ENCODE results near the gene PALB2. TPM values are rescaled to one million over a fixed set of nuclear protein-coding genes. Genes with fewer than 3 reads are reported as not detected.
A peak's percentile ranks its signal among the peaks of the same experiment; 100 is the strongest.

Gene PALB2
- total and polyA plus RNA-seq, 10 of the 15 experiments (the other 5 are each of a cell fraction or from before 2014, with no cell fraction given): 9.2 to 24.6 (median 17.6) TPM

GRCh38 chr16:23570992-23571632, 70.0 kb downstream of the PALB2 start:
- Histone ChIP-seq H3K27ac (ENCODE audit: control insufficient read depth, insufficient read depth) (no peak overlapping the region), H3K4me2 (ENCODE audit: control insufficient read depth, insufficient read depth) (no peak overlapping the region), H2AFZ (ENCODE audit: control insufficient read depth, low read depth, low read length) (no peak overlapping the region), H3K9ac (ENCODE audit: control insufficient read depth, insufficient read depth, low read length) (no peak overlapping the region), H3K4me3 (no peak overlapping the region), H4K20me1 (ENCODE audit: control insufficient read depth, insufficient read depth) (no peaks in the 10 kb centered on the region), H3K4me1 (ENCODE audit: control insufficient read depth, insufficient read depth, low read length) (peaks cover 14% of the 10 kb centered on the region), H3K27me3 (replicated peaks in 1 of 2; ENCODE audit: control insufficient read depth in 2 of 2, insufficient read depth in 2 of 2, low read length in 1 of 2) (no peaks in the 10 kb centered on the region), H3K9me3 (replicated peaks; ENCODE audit: control insufficient read depth, insufficient read depth, low read length) (no peaks in the 10 kb centered on the region), H3K36me3 (ENCODE audit: control insufficient read depth in 2 of 2, insufficient read depth in 2 of 2, low read length in 1 of 2) (peaks cover 3 to 35% of the 10 kb centered on the region in 2 experiments), H3K79me2 (ENCODE audit: control insufficient read depth, insufficient read depth, low read length) (no peaks in the 10 kb centered on the region)
- TSS peak; percentile 2 for BruUV-seq (replicated peaks)
- SMC1A ChIA-PET (ENCODE audit: uncharacterized antibody, unreplicated experiment): no interaction called here
- WGBS (ENCODE audit: insufficient coverage, insufficient replicate concordance, low lambda C conversion rate, missing lambda C conversion rate): 23% methylated on average over 8 of the region's 8 CpGs
- DNase-seq (ENCODE audit: low read depth, low spot score) (no peak), FAIRE-seq (no peak), ATAC-seq (peak; percentile 38; the same call in 2 of the 3 replicates)
- POLR2A ChIA-PET: no interaction called here
- RAD21 ChIA-PET (ENCODE audit: unreplicated experiment): interaction anchor here (1.2 kb wide), 1 partner anchor 14 kb away, joined by 3 read pairs; the partner anchor contains the start of genes EARS2 and UBFD1
- CTCF ChIA-PET: interaction anchor here (1.1 kb wide), 1 partner anchor 26 kb away, joined by 8 read pairs; the partner anchor contains the start of gene NDUFAB1
- in situ Hi-C loops (cut with MboI): no loop called here
- intact Hi-C loops (cut with micrococcal nuclease; ENCODE audit: unreplicated experiment): no loop called here
- TF ChIP-seq SPI1 (IDR thresholded peaks at IDR 0.05; ENCODE audit: borderline replicate concordance, insufficient read depth, low read depth, low read length) (peak; percentile 63; the same call in 1 of the 2 replicates), ZNF622 (IDR thresholded peaks at IDR 0.05) (no peak), CEBPZ (IDR thresholded peaks at IDR 0.05; ENCODE audit: low read depth, low read length) (no peak)
- TF ChIP-seq, protein P1, sequence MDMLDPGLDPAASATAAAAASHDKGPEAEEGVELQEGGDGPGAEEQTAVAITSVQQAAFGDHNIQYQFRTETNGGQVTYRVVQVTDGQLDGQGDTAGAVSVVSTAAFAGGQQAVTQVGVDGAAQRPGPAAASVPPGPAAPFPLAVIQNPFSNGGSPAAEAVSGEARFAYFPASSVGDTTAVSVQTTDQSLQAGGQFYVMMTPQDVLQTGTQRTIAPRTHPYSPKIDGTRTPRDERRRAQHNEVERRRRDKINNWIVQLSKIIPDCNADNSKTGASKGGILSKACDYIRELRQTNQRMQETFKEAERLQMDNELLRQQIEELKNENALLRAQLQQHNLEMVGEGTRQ (IDR thresholded peaks at IDR 0.05; ENCODE audit: borderline replicate concordance, low read depth, low read length): no peak
- TF ChIP-seq, protein P2, sequence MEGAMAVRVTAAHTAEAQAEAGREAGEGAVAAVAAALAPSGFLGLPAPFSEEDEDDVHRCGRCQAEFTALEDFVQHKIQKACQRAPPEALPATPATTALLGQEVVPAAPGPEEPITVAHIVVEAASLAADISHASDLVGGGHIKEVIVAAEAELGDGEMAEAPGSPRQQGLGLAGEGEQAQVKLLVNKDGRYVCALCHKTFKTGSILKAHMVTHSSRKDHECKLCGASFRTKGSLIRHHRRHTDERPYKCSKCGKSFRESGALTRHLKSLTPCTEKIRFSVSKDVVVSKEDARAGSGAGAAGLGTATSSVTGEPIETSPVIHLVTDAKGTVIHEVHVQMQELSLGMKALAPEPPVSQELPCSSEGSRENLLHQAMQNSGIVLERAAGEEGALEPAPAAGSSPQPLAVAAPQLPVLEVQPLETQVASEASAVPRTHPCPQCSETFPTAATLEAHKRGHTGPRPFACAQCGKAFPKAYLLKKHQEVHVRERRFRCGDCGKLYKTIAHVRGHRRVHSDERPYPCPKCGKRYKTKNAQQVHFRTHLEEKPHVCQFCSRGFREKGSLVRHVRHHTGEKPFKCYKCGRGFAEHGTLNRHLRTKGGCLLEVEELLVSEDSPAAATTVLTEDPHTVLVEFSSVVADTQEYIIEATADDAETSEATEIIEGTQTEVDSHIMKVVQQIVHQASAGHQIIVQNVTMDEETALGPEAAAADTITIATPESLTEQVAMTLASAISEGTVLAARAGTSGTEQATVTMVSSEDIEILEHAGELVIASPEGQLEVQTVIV (IDR thresholded peaks at IDR 0.05; ENCODE audit: borderline replicate concordance, partially characterized antibody): no peak
